ENCODE data around the gene TMEM39A.
A peak's percentile ranks its signal among the peaks of the same experiment; 100 is the strongest.

The TMEM39A gene

DNA sequence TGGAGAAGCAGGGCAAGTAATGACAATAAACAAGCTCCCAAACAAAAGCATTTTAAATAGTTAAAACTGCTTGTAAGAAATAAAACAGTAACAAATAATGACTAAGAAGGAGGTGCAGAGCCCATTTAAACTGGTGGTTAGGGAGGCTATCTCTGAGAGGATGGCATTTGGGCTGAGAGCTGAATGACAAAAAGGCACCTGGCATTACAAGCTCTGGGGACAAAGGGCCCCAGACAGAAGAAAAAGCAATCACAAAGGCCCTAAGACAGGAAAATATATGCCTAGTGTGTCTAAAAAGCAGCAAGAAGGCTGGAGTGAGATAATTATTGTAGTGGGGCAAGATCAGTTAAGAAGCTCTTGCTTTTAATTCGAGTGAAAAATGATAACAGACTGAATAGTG is 9.6 kb downstream of the TMEM39A start:
- no peak for DNase-seq

DNA sequence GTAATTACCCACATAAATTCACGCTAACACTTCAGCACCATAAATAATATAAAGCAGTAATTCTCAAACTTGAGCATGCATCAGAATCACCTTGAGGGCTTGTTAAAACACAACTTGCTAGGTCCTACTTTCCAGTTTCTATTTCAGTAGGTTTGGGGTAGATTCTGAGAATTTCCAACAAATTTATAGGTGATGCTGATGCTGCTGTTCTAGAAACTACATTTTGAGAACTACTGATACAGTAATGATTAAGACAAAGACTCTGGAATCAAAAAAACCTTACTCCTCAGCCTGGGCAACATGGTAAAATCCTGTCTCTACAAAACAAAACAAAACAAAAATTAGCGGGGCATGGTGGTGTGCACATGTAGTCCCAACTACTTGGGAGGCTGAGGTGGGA is 18.8 kb downstream of the TMEM39A start:
- no peak for DNase-seq

GRCh38 chr3:119443179-119443578 is 20.2 kb downstream of the TMEM39A start:
- DNase-seq: no peak

GRCh38 chr3:119437691-119438258 is 25.6 kb downstream of the TMEM39A start:
- no peak for DNase-seq

DNA sequence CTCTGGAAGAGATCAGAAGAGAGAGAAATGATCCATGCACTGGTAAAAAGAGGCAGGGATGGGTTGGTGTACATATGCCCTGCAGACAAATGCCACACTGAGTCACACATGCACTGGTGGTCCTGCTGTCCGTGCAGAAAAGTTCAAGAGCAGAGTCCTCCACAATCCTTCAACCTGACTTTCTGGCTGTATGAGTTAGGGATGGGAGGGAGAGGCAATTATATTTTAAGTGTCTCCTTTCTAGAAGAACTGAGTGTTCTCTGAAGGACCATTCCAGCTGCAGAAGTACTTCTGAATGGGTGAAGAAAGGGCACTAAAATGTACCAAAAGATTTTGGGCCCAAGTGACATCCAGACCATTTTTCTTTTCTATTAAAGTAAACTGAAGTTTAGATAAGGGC is 26.4 kb downstream of the TMEM39A start:
- DNase-seq: no peak

DNA sequence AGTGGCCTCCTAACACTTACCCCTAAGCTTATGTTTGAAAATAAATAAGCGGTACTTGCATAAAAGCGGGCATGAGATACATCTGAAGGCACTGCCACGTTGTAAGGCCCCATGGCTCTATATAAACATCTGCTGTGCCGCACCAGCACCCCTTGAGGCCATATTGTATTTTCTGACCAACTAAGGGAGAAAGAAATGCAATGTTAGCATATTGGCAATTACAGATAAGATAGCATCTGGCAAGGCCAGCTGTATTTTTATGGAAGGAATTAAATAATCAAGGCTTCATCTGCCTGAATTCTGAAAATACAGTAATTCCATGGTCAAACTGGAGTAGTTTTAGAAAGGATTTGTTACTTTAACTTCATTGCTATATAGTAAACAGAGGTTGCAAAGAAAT is 28.7 kb downstream of the TMEM39A start:
- DNase-seq: no peak

GRCh38 chr3:119433613-119434325 is 29.6 kb downstream of the TMEM39A start:
- no peak for DNase-seq

DNA sequence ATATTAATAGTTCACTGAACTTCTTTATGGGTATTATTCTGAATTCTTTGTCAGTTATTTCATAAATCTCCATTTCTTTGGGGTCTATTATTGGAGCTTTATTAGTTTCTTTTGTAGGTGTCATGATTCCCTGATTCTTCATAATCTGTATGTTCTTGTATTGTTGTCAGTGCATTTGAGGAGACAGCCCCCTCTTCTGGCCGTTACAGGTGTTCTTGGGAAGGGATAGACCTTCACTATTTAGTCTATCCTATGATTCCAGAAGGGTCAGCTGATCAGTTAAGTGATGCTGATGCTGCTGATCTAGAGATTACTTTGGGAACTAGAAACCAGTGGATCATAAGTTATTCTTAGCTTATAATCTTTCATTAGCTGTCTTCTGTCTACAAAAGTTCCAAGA is 34.9 kb downstream of the TMEM39A start:
- DNase-seq: no peak

GRCh38 chr3:119427669-119428068 is 35.7 kb downstream of the TMEM39A start:
- DNase-seq: no peak

- no peak for DNase-seq
Measured at GRCh38 chr3:119420196-119420595, 43.2 kb downstream of the TMEM39A start.

DNA sequence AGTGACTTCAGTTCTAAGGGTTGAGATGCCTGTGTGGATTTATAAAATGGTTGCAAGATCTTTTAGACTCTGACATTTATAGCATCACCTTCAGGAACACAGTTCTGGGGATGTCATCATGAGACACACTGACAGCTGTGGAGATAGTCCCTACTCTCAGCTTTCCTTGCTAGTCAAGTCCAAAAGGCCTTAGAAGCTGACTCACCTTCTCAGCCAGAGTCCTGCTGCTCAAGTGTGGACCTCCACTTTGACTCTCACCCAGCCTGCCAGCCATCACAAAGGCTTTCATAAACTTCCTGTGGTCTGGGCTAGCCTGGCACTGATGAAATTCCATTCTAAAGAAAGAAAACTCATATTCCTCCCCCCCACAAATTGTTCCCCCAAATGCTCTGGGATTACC is 44.8 kb downstream of the TMEM39A start:
- DNase-seq: no peak

GRCh38 chr3:119417771-119418512 is 45.5 kb downstream of the TMEM39A start:
- no peak for DNase-seq

- DNase-seq: no peak
Measured at GRCh38 chr3:119416873-119417272, 46.5 kb downstream of the TMEM39A start.

GRCh38 chr3:119413603-119414280 is 49.7 kb downstream of the TMEM39A start:
- DNase-seq: no peak

DNA sequence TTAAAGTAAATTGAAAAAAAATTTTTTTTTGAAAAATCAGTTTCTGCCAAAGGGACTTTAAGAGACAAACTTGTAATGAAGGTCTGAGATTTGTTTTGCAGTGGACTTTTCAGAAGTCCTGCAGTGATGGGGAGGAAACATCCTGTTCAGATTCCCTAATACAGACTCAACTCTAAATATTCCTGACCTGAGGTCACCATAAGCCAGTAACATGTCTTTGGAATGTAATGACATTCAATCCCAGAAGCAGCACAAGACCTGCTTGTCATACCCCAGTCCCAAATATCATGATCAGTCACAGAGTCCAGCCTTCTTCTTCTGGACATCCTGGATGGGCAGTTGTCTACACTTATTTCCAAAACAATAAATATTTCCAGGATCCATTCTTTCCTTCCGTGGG is 53.6 kb downstream of the TMEM39A start:
- no peak for DNase-seq

- DNase-seq: no peak
Measured at GRCh38 chr3:119408243-119408950, 55.0 kb downstream of the TMEM39A start.

- DNase-seq: peak; percentile 16
Measured at GRCh38 chr3:119405315-119405714, 58.1 kb downstream of the TMEM39A start.

- no peak for DNase-seq
Measured at GRCh38 chr3:119403201-119403600, 60.2 kb downstream of the TMEM39A start.

DNA sequence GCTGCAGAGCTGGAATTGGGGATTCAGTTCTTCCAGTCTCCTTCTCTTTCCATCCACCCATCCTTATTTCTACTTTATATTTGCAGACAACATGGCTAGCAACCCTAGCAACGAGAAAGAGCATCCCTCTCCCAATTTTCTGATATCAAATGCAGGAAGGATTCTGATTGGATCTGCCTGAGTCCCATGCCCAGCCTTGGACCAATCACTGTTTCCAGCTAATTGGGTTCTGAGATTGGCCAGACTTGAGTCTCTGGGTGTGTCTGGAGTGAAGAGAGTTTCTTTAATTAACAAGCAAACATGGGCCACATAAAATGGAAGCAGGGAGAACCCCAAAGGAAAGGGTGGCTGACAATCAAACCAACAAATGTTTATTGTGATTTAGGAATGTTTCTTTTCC is 60.6 kb downstream of the TMEM39A start:
- DNase-seq: no peak

DNA sequence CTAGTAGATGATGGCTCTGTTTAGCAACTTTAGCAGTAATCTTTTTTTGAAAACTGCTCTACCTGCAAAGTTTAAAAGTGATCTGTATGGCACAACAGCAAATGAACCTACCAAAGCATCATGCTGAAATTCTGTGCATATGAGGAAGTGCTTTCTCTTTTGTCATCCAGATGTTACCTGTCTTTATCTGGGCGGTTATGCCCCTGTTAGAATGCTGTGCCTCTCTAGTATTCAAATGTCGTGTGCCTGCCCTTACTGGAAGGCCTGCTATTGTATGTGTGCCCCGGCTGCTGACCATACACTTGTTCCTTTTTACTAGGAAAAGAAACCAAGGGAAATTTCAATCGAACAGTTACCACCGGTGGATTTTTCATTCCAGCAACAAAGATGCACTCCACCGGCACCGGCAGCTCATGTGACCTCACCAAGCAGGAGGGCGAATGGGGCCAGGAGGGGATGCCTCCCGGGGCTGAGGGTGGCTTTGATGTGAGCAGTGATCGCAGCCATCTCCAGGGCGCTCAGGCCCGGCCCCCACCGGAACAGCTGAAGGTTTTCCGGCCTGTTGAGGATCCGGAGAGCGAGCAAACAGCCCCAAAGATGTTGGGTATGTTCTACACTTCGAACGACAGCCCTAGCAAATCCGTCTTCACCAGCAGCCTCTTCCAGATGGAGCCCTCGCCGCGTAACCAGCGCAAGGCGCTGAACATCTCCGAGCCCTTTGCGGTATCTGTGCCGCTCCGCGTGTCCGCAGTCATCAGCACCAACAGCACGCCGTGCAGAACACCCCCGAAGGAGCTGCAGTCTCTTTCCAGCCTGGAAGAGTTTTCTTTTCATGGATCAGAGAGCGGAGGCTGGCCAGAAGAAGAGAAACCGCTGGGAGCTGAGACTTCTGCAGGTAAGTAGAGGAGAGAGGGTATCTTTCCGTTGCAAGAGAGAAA is 61.6 kb downstream of the TMEM39A start:
- DNase-seq: no peak

- DNase-seq: no peak
Measured at GRCh38 chr3:119401069-119401468, 62.3 kb downstream of the TMEM39A start.

- no peak for DNase-seq
Measured at GRCh38 chr3:119400466-119400865, 62.9 kb downstream of the TMEM39A start.

Data from fibroblast of skin of abdomen (primary cell).